NB4 (cell line): Measurements from ENCODE around the gene TANC1.

Experiments
- DNase-seq: peaks from one replicate; pipeline ENCODE4 v3.0.0; 2010; ENCODE audit warnings: low read depth
- H3K4me3 ChIP-seq: one replicate; pipeline ENCODE4 v1.5.1; 2011; ENCODE audit warnings: mild to moderate bottlenecking, low read depth, low read length, moderate library complexity
- MAX ChIP-seq: IDR thresholded peaks from 2 replicates; pipeline ENCODE4 v1.6.1; 2011; ENCODE audit warnings: low read depth, low read length
- MYC ChIP-seq: IDR thresholded peaks from 2 replicates; pipeline ENCODE4 v1.6.1; 2011; ENCODE audit warnings: low read depth, low read length
- POLR2A ChIP-seq: IDR thresholded peaks from 2 replicates; pipeline ENCODE4 v1.6.1; 2011; ENCODE audit warnings: mild to moderate bottlenecking; ENCODE audit not compliant: insufficient read length; ENCODE audit errors: extremely low read depth
- TF ChIP-seq, protein P1 (sequence below): IDR thresholded peaks from one replicate; pipeline ENCODE4 v1.5.1; 2012; ENCODE audit warnings: low read depth, low read length

TANC1 gene

DNA sequence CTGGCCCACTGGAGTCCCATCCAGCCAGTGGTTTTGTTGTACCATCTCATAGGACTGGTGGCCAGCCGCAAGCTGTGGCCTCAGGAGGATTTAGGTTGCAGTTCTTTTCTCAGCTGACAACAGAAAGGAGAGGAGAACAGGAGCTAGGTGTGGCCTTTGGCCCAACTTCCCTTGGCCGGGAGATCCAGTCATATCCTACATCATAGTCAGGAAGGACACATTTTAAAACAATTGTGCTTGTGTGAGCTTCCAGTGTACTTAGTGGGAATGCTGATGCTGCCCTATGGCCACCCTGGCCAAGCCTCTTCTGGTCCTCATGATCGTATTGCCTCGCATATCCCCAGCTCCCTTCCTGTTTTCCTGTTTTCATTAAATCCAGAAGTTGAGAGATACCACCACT lies 220.0 kb downstream of the TANC1 start:
- DNase-seq: no peak
- TF ChIP-seq POLR2A (no peak), MYC (no peak), MAX (no peak)
- TF ChIP-seq, protein P1, sequence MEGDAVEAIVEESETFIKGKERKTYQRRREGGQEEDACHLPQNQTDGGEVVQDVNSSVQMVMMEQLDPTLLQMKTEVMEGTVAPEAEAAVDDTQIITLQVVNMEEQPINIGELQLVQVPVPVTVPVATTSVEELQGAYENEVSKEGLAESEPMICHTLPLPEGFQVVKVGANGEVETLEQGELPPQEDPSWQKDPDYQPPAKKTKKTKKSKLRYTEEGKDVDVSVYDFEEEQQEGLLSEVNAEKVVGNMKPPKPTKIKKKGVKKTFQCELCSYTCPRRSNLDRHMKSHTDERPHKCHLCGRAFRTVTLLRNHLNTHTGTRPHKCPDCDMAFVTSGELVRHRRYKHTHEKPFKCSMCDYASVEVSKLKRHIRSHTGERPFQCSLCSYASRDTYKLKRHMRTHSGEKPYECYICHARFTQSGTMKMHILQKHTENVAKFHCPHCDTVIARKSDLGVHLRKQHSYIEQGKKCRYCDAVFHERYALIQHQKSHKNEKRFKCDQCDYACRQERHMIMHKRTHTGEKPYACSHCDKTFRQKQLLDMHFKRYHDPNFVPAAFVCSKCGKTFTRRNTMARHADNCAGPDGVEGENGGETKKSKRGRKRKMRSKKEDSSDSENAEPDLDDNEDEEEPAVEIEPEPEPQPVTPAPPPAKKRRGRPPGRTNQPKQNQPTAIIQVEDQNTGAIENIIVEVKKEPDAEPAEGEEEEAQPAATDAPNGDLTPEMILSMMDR: no peak
- H3K4me3 ChIP-seq: no peak overlapping the region

DNA sequence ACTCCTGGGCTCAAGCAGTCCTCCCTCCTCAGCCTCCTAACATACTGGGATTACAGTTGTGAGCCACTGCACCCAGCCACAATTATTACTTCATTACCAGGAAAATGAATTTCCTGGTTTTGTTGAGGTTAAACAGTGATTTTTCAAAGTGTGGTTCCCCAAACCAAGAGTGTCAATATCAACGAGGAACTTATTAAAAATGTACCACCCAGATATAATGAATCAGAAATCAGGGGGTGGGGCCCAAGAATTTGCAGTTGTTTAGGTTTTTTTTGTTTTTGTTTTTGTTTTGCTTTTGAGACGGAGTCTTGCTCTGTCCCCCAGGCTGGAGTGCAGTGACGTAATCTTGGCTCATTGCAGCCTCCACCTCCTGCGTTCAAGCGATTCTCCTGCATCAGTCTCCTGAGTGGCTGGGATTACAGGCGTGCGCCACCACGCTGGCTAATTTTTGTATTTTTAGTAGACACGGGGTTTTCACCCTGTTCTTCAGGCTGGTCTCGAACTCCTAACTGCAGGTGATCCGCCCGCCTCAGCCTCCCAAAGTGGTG lies 224.0 kb downstream of the TANC1 start:
- DNase-seq: no peak
- no peak overlapping the region for H3K4me3 ChIP-seq
- no peak for TF ChIP-seq POLR2A
- TF ChIP-seq, protein P1: no peak
- no peak for TF ChIP-seq MYC
- TF ChIP-seq MAX: no peak

DNA sequence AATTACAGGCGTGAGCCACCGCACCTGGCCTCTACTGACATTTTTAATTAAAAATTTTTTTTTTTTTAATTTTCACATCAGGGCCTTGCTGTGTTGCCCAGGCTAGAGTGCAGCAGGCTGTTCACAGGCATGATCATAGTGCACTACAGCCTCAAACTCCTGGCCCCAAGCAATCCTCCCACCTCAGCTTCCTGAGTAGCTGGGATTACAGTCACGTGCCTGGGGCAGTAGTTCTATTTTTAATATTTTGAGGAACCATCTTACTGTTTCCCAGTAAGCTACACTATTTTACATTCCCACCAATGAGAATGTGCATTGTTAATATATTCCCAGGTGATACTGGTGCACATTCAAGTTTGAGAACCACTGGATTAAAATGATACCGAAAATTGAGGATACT lies 225.4 kb downstream of the TANC1 start:
- H3K4me3 ChIP-seq: no peak overlapping the region
- DNase-seq: no peak
- TF ChIP-seq MAX (no peak), MYC (no peak), POLR2A (no peak)
- TF ChIP-seq, protein P1: no peak

GRCh38 chr2:159194241-159194640 lies 225.8 kb downstream of the TANC1 start:
- TF ChIP-seq MYC: no peak
- TF ChIP-seq, protein P1: no peak
- no peak for TF ChIP-seq MAX
- no peak for TF ChIP-seq POLR2A
- H3K4me3 ChIP-seq: no peak overlapping the region
- DNase-seq: no peak

GRCh38 chr2:159195697-159196096 lies 227.3 kb downstream of the TANC1 start:
- H3K4me3 ChIP-seq: no peak overlapping the region
- no peak for DNase-seq
- TF ChIP-seq POLR2A (no peak), MAX (no peak)
- TF ChIP-seq, protein P1: no peak

DNA sequence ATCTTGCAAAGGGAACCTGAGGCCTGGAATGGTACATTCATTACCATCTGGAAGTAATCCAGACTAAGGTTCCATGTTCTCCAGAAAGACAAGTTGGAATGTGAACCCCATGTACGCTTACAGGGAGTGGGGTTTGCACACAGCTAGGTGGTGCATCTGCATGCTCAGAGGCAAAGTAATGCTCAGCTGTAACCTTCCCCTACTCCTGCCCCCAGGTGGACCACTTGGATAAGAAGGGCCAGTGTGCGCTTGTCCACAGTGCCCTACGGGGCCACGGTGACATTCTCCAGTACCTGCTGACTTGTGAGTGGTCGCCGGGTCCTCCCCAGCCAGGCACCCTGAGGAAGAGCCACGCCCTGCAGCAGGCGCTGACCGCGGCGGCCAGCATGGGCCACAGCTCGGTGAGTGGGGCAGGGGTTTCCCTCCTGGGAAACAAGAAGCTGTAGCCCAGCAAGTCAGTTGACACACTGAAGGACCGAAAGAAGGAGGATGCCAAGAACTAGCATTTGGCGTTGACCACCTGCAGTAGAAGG lies 228.0 kb downstream of the TANC1 start:
- H3K4me3 ChIP-seq: no peak overlapping the region
- no peak for DNase-seq
- TF ChIP-seq, protein P1: no peak
- TF ChIP-seq MYC: no peak
- no peak for TF ChIP-seq MAX
- TF ChIP-seq POLR2A: no peak
